ENCODE measurements around the gene XPR1.

GRCh38 chr1:180915426-180915965 is 283.7 kb downstream of the XPR1 start:
- TF ChIP-seq CTCF (conservative IDR thresholded peaks at IDR 0.05; ENCODE audit: low read length) (no peak), EZH2phosphoT487 (IDR thresholded peaks at IDR 0.05; ENCODE audit: borderline replicate concordance) (no peak)

Data from Loucy (cell line).